Measurements from ENCODE around the gene COTL1.

COTL1 gene

GRCh38 chr16:84543253-84543652 is 74.6 kb downstream of the COTL1 start:
- Mint-ChIP-seq H3K27ac (no peak overlapping the region), H3K4me1 (peaks cover 47% of the 10 kb centered on the region), H3K27me3 (no peaks in the 10 kb centered on the region), H3K9me3 (no peaks in the 10 kb centered on the region), H3K36me3 (ENCODE audit: low read depth) (peaks cover 12% of the 10 kb centered on the region), H3K4me3 (no peak overlapping the region)
- ATAC-seq: no peak
- DNase-seq: no peak

DNA sequence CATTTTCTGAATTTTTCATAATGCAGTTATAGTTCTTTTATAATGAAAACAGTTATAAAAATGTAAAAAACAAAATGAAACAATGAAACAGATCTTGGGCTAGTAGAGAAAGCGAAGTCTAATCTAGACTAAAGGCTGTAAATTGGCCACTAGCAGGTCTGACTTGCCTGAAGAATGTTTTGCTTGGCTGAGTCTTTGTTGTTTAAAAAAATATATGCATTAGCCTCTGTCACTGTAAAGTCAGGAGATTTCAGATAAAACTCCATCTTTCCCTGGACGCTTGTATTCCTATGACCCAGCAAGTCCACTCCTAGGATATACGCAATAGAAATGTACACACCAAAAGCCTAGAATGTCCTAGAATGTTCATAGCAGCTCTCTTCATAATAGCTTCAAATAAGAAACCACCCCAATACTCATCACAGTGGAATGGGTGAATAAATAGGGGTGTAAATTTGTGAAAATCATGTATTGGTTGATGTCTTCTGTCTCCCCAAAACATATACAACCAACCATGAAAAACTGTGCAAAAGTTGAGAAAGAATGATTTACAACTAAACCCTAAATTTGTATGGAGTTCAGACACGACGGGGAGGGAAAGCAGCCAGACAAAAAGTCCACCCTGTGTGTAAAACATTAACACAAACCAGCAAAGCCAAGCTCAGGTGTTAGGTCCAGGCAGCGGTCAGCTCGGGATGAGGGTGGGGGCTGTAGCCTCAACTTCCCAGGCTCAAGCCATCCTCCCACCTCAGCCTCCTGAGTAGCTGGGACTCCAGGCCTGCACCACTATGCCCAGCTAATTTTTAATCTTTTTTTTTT is 75.7 kb downstream of the COTL1 start:
- H3K9me3 Mint-ChIP-seq: no peaks in the 10 kb centered on the region
- H3K36me3 Mint-ChIP-seq (ENCODE audit: low read depth): peaks cover 10% of the 10 kb centered on the region
- ATAC-seq: no peak
- H3K27ac Mint-ChIP-seq: no peak overlapping the region
- no peak for DNase-seq
- peaks cover 38% of the 10 kb centered on the region for H3K4me1 Mint-ChIP-seq
- H3K27me3 Mint-ChIP-seq: no peaks in the 10 kb centered on the region
- no peak overlapping the region for H3K4me3 Mint-ChIP-seq

DNA sequence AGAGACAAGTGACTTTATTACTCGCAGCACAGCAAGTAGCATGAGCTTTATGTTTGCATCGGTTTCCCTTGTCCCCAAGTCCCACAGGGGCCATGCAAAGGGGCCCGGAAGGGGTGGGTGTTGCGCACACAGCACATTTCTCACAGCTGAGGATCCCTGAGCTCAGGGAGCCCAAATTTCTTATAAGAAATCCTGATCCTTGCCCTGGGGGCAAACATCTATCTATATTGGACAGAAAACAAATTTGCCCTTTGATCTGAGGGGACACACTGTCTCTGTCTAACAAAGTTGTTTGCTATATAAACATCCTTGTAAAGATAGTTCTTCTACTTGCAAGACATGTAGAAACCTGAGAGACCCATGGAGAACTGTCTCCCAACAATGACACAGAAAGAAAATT is 77.7 kb downstream of the COTL1 start:
- no peak overlapping the region for H3K4me3 Mint-ChIP-seq
- no peaks in the 10 kb centered on the region for H3K27me3 Mint-ChIP-seq
- ATAC-seq: no peak
- DNase-seq: no peak
- H3K36me3 Mint-ChIP-seq (ENCODE audit: low read depth): no peaks in the 10 kb centered on the region
- no peak overlapping the region for H3K27ac Mint-ChIP-seq
- H3K9me3 Mint-ChIP-seq: no peaks in the 10 kb centered on the region
- peaks cover 20% of the 10 kb centered on the region for H3K4me1 Mint-ChIP-seq

DNA sequence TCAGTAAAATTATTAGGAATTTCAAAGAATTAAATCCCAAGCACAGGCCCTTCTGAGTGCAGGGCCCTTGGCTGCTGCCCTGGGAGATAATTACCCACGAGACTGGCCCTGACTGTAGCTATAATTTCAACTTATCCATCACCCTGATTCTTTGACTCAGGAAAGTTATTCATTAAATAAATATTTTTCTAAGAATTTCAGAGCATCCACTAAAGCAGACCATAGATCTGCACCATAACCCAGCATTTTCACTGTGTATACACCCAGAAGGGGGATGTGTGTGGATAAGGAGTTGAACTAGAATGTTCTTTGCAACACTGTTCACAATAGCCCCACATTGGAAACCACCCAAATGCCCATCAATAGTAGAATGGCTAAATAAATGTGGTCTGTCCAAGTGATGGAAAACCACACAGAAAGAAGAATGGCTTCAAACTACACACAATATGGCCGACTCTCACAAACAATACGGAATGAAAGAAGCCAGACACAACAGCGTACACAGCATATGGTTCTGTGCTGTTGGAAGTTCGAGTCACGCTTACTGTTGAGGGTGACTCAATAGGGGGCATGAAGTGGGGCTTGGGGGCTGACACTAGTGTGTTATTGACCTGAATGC is 79.5 kb downstream of the COTL1 start:
- no peaks in the 10 kb centered on the region for H3K27me3 Mint-ChIP-seq
- no peaks in the 10 kb centered on the region for H3K9me3 Mint-ChIP-seq
- H3K4me1 Mint-ChIP-seq: peaks cover 3% of the 10 kb centered on the region
- H3K4me3 Mint-ChIP-seq: no peak overlapping the region
- ATAC-seq: no peak
- no peak overlapping the region for H3K27ac Mint-ChIP-seq
- no peaks in the 10 kb centered on the region for H3K36me3 Mint-ChIP-seq (ENCODE audit: low read depth)
- DNase-seq: no peak

DNA sequence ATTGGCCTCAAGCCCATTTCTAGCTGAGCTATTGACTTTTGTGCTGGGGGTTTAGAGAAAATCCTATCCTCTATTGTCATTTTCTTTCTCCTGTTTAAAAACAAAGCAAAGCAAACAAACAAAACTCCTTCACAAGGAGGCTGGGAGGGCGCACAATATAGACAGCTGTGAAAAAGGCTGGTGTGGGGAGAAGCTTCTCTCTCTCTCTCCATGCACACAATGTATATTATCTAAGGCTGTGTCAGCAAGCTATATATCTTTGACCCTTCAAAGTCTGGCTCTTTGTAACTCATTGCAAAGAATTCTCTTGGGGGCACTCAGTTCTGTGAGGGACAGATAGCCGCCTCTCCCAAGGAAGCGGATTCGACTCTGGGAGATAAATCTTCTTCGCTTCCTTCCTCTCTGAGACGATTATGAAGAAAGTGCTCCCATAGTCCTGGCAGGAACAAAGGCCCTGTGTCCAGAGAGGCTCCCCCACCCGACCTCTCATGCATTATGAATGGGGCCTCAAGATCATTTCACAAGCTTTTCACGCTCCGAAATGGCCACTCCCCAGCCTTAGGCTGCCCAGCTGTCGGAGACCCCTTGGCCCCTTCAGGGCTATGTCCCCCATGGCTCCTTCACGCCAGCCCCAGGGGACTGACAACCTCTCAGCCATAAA is 80.3 kb downstream of the COTL1 start:
- no peak for DNase-seq
- Mint-ChIP-seq H3K4me1 (no peaks in the 10 kb centered on the region), H3K9me3 (no peaks in the 10 kb centered on the region), H3K36me3 (ENCODE audit: low read depth) (no peaks in the 10 kb centered on the region), H3K27me3 (no peaks in the 10 kb centered on the region), H3K4me3 (no peak overlapping the region), H3K27ac (no peak overlapping the region)
- no peak for ATAC-seq

GRCh38 chr16:84535851-84536250 is 82.0 kb downstream of the COTL1 start:
- no peaks in the 10 kb centered on the region for H3K27me3 Mint-ChIP-seq
- no peaks in the 10 kb centered on the region for H3K36me3 Mint-ChIP-seq (ENCODE audit: low read depth)

GRCh38 chr16:84535408-84535807 is 82.5 kb downstream of the COTL1 start:
- Mint-ChIP-seq H3K4me1 (no peaks in the 10 kb centered on the region), H3K9me3 (peaks cover 2% of the 10 kb centered on the region), H3K27me3 (no peaks in the 10 kb centered on the region), H3K27ac (no peak overlapping the region), H3K4me3 (no peak overlapping the region), H3K36me3 (ENCODE audit: low read depth) (peaks cover 2% of the 10 kb centered on the region)
- no peak for DNase-seq
- ATAC-seq: no peak

More at GRCh38 chr16:84535851-84536250, 82.0 kb downstream of the COTL1 start:
- DNase-seq: no peak
- no peak overlapping the region for H3K27ac Mint-ChIP-seq
- H3K9me3 Mint-ChIP-seq: no peaks in the 10 kb centered on the region
- no peak overlapping the region for H3K4me3 Mint-ChIP-seq
- no peak for ATAC-seq
- no peaks in the 10 kb centered on the region for H3K4me1 Mint-ChIP-seq

DNA sequence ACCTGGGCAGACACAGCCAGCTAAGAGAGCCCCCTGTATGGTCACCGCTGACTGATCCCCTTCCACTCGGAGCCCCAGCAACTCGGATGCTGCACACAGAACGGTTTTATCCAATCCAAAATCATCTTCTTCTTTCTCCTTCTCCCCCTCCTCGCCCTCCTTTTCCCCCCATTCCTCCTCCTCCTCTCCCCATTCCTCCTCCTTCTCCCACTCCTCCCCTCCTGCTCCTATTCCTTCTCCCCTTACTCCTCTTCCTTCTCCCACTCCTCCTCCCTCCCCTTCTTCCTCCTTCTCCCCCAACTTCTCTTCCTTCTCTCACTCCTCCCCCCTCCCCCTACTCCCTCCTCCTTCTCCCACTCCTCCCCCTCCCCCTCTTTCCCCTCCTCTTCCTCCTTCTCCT is 83.1 kb downstream of the COTL1 start:
- Mint-ChIP-seq H3K36me3 (ENCODE audit: low read depth) (peaks cover 3% of the 10 kb centered on the region), H3K4me1 (no peaks in the 10 kb centered on the region), H3K4me3 (no peak overlapping the region), H3K27me3 (no peaks in the 10 kb centered on the region), H3K27ac (no peak overlapping the region), H3K9me3 (peaks cover 8% of the 10 kb centered on the region)
- no peak for ATAC-seq
- DNase-seq: no peak

DNA sequence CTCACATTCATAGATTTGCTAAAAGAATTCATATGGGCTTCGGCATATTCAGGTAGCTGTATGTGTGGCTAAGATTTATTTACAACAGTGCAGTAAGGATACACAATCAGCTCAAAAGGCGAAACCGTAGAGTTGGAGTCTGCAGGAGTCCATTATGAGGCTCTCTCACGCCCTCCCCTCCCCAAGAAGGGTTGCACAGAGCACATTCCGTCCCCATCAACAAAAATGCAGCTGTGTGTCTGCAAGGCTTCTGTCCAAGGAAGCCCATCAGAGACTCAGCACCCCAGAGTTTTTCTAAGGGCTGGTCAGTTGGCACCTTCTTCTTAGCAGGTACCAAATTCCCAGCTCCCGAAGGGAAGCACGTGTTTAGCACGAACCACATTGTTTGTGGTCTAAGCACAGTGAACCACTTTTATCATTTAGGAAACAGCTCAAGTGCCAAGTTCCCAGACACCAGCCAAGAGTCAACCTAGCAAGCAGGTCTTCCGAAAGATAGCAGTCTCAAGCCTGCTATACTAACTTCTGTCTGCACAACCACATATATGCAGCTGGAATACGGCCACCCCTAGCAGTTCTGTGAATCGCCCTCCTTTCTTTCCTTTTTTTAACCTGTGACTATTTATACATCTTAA is 84.9 kb downstream of the COTL1 start:
- H3K9me3 Mint-ChIP-seq: peaks cover 8% of the 10 kb centered on the region
- no peak overlapping the region for H3K27ac Mint-ChIP-seq
- no peak overlapping the region for H3K4me3 Mint-ChIP-seq
- ATAC-seq (no peak), DNase-seq (no peak)
- H3K4me1 Mint-ChIP-seq: no peaks in the 10 kb centered on the region
- peaks cover 4% of the 10 kb centered on the region for H3K36me3 Mint-ChIP-seq (ENCODE audit: low read depth)
- no peaks in the 10 kb centered on the region for H3K27me3 Mint-ChIP-seq

DNA sequence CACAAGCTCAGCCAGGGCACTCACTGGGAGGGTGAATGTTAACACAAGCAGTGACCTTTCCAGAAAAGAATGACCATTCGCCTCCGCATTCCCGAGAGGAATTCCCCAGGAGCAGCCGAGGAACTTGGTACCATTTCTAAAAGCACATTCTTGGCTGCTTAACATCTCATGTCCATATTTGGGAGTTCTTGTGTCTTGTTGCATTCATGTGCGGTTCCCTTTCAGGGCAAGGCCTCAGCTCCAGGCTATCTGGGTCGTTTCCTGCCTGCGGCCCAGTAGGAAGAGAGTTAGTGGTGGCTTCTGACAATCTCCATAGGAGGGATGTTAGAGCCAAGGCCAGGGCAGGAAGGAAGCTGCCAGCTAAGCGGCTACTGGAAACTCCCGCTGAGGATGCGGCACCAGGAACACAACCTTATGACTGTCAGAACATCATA is 85.6 kb downstream of the COTL1 start:
- Mint-ChIP-seq H3K27me3 (no peaks in the 10 kb centered on the region), H3K27ac (no peak overlapping the region), H3K36me3 (ENCODE audit: low read depth) (peaks cover 4% of the 10 kb centered on the region), H3K4me1 (no peaks in the 10 kb centered on the region), H3K4me3 (no peak overlapping the region), H3K9me3 (peaks cover 8% of the 10 kb centered on the region)
- ATAC-seq: no peak
- DNase-seq: no peak

DNA sequence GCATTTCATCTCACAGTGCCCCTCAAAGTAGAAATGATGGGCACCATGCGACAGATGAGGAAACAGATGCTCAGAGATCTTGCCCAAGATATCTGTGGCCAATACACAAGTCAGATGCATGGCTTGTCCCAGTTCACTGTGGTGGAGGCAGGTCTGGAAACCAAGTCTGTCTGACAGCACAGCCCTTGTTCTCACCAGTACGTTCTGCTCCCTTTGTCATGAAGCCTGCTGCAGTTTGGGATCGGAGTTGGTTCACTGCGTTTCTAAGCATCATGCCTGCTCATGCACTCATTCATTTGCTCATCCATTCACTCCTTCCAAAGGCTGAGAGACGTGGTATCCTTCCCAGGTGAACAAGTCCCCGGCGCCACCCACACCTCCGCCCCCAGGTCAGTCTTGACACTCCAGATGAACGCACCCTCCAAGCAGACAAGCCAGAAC is 86.2 kb downstream of the COTL1 start:
- H3K27ac Mint-ChIP-seq: no peak overlapping the region
- H3K9me3 Mint-ChIP-seq: peaks cover 8% of the 10 kb centered on the region
- no peaks in the 10 kb centered on the region for H3K4me1 Mint-ChIP-seq
- H3K27me3 Mint-ChIP-seq: no peaks in the 10 kb centered on the region
- DNase-seq: no peak
- H3K4me3 Mint-ChIP-seq: no peak overlapping the region
- ATAC-seq: no peak
- H3K36me3 Mint-ChIP-seq (ENCODE audit: low read depth): peaks cover 4% of the 10 kb centered on the region

- H3K4me3 Mint-ChIP-seq: no peak overlapping the region
- no peak for ATAC-seq
- no peaks in the 10 kb centered on the region for H3K27me3 Mint-ChIP-seq
- no peaks in the 10 kb centered on the region for H3K4me1 Mint-ChIP-seq
- no peak overlapping the region for H3K27ac Mint-ChIP-seq
- no peak for DNase-seq
- H3K9me3 Mint-ChIP-seq: peaks cover 8% of the 10 kb centered on the region
- peaks cover 4% of the 10 kb centered on the region for H3K36me3 Mint-ChIP-seq (ENCODE audit: low read depth)
Measured at GRCh38 chr16:84530590-84530989, 87.3 kb downstream of the COTL1 start.

GRCh38 chr16:84529607-84530006 is 88.3 kb downstream of the COTL1 start:
- Mint-ChIP-seq H3K4me1 (no peaks in the 10 kb centered on the region), H3K27me3 (no peaks in the 10 kb centered on the region), H3K36me3 (ENCODE audit: low read depth) (peaks cover 4% of the 10 kb centered on the region), H3K4me3 (no peak overlapping the region), H3K9me3 (peaks cover 8% of the 10 kb centered on the region), H3K27ac (no peak overlapping the region)
- DNase-seq: no peak
- no peak for ATAC-seq

DNA sequence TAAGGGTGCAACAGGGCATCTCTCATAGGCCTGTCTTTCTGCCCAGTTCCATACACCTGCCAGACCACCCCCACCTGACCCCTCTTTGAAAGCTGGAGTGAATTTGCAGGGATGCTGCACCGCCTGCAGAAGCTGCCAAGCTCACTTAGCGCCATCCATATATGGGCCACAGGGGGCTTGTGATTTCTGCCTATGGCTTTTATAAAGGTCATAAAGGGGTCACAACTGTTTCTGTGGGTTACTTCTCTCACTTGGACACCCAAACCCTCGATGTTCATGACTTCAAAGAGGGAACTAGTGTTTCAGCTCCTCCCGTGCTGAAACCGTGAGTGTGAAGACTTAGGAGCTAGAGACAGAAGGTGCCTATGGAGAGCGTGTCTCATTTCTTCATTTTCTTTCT is 89.6 kb downstream of the COTL1 start:
- H3K4me1 Mint-ChIP-seq: no peaks in the 10 kb centered on the region
- H3K27ac Mint-ChIP-seq: no peak overlapping the region
- ATAC-seq (no peak), DNase-seq (no peak)
- peaks cover 4% of the 10 kb centered on the region for H3K36me3 Mint-ChIP-seq (ENCODE audit: low read depth)
- peaks cover 8% of the 10 kb centered on the region for H3K9me3 Mint-ChIP-seq
- H3K4me3 Mint-ChIP-seq: no peak overlapping the region
- no peaks in the 10 kb centered on the region for H3K27me3 Mint-ChIP-seq

Measured in activated naive CD8-positive, alpha-beta T cell treated with anti-CD3 and anti-CD28 coated beads, Interleukin-2, amount 50 U/mL, for 24 hours (primary cell).